GM21528 (cell line): ENCODE data around the gene NPSR1.
"Not testable (repeated sequence)": the region's sequence is repeated elsewhere in the genome, so short reads cannot be mapped to it uniquely, and the experiment has no call there.

Source experiments
- ATAC-seq: cut with Tn5 transposase; IDR thresholded peaks from one replicate; pipeline ENCODE4 v1.9.1; 2021; ENCODE audit warnings: mild to moderate bottlenecking, moderate library complexity; ENCODE audit not compliant: unreplicated experiment, low FRiP score

Gene NPSR1

GRCh38 chr7:34756025-34756437 is 98.0 kb downstream of the NPSR1 start:
- no peak for ATAC-seq

DNA sequence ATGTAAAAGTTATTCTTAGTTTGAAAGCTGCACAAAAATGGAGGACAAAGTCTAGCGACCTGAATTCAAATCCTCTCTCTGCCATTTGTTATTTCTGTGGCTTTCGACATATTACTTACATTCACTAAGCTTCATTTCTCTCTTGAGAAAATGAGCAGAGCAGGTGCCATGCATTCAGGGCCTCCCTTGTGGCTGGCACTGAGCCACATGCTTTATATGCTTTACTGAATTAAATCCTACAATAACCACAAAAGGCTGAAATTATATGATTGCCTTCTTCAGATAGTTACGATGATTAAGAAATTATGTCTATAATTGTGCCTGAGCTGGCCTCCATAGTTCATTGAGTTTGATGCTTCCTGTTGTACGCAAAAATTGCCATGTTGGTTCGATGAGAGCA is 98.7 kb downstream of the NPSR1 start:
- ATAC-seq: no peak

- no peak for ATAC-seq
Observed at GRCh38 chr7:34757570-34758110, 99.6 kb downstream of the NPSR1 start.

GRCh38 chr7:34758111-34758601 is 100.1 kb downstream of the NPSR1 start:
- peak; percentile 47 for ATAC-seq

- no peak for ATAC-seq
Observed at GRCh38 chr7:34759477-34760125, 101.6 kb downstream of the NPSR1 start.

GRCh38 chr7:34760271-34760670 is 102.3 kb downstream of the NPSR1 start:
- no peak for ATAC-seq

- ATAC-seq: no peak
Observed at GRCh38 chr7:34761206-34761605, 103.2 kb downstream of the NPSR1 start.

GRCh38 chr7:34761627-34762026 is 103.6 kb downstream of the NPSR1 start:
- no peak for ATAC-seq

GRCh38 chr7:34762764-34763163 is 104.7 kb downstream of the NPSR1 start:
- no peak for ATAC-seq

DNA sequence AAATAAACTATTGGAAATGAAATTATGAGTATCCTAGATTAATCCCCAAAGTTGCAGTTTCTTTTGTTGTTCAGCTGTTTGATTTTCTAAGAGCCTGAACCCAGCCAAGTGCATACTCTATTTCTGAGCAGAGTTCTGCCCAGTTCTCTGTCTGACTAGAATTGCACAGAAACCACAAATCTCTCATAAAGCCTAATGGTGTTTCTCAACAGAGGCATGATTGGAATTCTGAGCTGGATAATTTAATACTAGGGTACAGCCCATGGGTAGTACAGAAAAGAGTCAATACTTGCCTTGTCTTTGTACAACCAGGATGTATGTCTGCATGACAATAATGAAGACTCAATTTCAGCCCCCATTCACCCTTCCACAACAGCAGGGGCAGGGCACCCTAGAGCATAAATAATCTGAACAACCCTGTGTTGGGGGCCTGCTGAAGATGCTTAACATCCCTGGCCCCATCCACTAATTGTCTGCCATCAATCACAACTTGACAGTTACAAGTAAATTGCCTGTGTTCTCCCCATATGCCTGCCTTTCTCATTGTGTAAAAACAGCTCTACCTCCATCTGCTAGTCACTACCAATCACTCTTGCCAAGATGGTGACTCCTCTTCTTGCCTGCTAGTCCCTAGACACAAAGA is 114.4 kb downstream of the NPSR1 start:
- ATAC-seq: no peak

- ATAC-seq: no peak
Observed at GRCh38 chr7:34776748-34777358, 118.8 kb downstream of the NPSR1 start.

GRCh38 chr7:34780546-34780945 is 122.5 kb downstream of the NPSR1 start:
- ATAC-seq: no peak

- no peak for ATAC-seq
Observed at GRCh38 chr7:34787586-34787985, 129.6 kb downstream of the NPSR1 start.

- no peak for ATAC-seq
Observed at GRCh38 chr7:34806831-34807230, 148.8 kb downstream of the NPSR1 start.

DNA sequence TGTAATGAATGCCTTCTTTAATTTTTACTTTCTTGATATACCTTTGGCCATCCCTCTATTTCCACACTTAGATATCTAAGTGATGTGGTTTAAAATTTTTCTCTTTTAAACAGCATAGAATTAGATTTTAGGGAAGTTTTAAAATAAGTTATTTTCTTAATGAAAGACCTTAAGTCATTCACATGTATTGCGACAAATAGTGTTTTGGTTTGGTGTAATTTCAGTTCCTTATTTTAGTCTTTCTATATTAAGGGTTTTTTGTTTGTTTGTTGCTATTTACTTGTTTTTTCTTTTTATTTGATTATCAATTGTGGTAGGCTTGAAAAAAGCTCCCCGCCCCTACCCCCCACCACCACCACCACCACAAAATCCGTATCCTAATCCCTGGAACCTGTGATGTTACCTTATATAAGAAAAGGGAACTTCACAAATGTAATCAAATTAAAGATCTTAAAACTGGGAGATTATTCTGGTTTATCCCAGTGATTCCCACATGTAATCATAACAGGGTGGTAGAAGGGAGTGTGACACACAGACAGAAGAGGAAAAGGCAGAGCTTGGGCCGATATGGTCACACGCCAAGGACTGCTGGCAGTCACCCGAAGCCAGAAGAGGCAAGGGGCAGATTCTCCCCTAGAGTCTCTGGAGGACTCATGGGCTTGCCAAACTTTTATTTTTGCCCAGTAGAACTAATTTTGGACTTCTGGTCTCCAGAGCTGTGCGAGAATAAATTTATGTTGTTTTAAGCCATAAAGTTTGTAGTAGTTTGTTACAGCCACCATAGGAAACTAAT is 149.7 kb downstream of the NPSR1 start:
- ATAC-seq: no peak

DNA sequence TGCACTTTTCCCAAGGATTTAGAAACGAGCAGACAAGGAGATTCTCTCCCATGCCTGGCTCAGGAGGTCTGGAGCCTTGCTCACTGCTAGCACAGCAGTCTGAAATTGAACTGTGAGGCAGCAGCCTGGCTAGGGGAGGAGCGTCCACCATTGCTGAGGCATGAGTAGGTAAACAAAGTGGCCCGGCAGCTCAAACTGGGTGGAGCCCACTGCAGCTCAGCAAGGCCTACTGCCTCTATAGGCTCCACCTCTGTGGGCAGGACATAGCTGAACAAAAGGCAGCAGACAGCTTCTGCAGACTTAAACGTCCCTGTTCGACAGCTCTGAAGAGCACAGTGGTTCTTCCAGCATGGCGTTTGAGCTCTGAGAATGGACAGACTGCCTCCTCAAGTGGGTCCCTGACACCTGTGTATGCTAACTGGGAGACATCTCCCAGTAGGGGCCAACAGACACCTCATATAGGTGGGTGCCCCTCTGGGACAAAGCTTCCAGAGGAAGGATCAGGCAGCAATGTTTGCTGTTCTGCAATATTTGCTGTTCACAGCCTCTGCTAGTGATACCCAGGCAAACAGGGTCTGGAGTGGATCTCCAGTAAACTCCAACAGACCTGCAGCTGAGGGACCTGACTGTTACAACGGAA is 156.3 kb downstream of the NPSR1 start:
- not testable (repeated sequence) for ATAC-seq

DNA sequence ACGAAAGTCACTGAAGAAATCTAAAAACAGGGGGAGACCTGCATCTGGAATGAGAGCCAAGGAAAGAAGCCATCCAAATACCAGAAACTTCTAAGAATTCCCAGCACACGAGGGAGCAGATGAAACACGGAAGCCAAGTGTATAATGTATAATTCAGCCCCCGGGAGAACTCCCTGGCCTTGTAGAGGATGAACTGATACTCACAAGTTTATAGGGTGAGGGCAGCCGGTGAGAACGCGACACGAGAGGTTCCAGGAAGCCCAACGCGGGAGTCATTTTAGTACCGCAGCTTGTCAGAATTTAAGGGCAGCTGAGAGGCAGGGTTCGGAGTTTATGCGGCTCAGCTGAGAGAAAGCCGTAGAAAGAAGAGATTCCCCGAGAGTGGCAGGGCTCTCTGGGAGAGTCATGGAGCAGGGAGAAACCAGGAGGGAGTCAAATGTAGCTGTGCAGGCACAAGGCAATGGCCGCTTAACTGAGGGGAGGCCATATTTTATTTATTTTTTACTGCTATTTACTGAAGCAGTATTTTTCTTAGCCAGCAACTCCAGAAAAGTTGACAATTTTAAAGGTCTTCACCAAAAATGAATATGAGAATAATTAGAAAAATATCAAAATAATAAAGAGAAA is 164.0 kb downstream of the NPSR1 start:
- ATAC-seq: no peak

GRCh38 chr7:34823650-34824258 is 165.7 kb downstream of the NPSR1 start:
- ATAC-seq: peak; percentile 81

DNA sequence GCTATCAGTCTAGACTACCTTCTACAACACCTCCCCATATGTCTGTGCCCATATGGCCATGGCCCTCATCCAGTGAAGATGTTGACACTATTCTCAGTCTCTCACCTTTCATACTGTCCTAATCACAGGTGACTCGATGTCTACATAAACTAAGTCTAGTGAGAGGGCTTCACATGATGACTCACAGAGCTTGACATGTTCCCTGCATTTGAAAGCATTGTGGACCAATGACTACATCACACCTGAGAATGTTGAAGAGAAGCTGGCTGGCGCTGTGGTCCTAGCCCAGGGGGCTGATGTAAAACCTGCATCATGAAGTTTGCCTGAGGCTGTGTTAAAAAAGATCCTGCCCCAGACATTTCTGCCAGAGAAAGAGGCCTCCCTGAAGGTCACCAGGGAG is 167.2 kb downstream of the NPSR1 start:
- ATAC-seq: no peak
